Islet of Langerhans (tissue), 1 donor: ENCODE measurements around the gene LGMN.

Experiments
- FAIRE-seq: peaks from one replicate; lab custom pipeline; 2011; peaks lifted over from hg19 to GRCh38; lab: Jason Lieb, UNC

The LGMN gene

GRCh38 chr14:92675976-92676375, 72.5 kb downstream of the LGMN start:
- FAIRE-seq: no peak

DNA sequence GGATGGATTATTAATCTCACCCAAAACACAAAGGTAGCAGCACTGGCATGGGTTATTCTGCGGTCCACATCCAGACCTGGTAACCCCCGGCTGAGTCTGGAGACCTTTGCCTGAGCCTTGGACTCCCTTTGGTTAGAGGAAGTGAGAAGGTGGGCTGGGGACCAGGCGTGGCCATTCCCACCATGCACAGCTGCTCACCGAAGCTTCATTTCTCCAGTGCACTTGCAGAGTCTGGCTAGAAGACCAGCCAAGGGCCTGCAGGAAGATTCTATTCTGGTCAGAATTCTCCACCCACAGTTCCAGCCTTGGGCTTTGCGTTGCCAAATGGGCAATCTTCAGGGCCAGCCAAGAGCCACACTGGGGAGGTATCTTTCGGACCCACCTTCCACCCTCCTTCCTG, 73.0 kb downstream of the LGMN start:
- no peak for FAIRE-seq

DNA sequence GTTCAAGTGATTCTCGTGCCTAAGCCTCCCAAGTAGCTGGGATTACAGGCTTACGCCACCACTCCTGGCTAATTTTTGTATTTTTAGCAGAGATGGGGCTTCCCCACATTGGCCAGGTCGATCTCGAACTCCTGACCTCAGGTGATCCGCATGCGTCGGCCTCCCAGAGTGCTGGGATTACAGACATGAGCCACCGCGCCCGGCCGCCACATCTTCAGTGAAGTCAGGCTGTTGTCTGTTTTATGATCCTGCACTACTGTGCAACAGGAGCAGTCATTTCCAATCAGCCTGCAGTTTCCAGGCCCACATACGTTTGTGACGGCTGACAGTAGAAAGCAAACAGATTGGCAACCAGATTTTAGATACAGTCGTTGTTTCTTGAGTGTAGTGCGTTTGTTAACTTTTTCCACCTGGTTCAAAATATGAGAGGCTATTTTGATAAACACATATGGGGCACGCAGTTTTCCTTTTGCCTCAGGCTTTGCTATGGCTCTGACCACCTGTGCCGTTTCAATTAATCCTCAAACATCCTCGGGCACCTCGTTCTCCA, 74.8 kb downstream of the LGMN start:
- no peak for FAIRE-seq

DNA sequence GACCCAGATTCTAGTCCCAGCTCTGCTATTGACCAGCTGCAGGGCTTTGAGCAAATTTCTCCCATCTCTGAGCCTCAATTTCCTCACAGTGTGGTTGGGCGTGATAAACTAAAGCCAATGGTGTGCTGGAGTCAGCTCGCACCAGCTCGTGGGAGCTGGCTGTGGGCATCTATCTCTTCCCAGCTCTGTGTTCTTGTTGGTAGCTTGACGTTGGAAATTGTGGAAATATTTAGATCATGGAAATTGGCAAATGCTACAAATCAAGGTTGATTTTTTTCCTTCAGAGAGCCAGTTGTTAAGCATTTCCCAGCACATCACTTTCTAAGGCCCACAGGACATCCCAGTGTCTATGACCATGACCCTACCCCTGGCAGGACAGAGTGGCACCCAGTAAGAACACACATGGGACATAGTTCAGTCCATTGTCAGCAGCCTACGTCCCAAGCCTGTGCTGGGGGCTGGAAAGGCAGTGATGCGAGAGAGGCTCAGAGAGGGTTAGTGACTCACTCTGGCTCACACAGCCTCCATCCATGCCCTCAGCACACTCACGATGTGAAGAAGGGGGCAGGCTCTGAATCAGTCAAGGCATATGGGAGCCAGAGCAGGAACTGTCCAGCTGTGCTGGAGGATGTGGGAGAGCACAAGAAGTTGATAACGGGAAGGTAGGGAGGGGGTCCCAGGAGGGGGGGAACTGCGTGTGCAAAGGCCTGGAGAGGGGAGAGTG, 77.6 kb downstream of the LGMN start:
- no peak for FAIRE-seq

GRCh38 chr14:92670160-92670559, 78.3 kb downstream of the LGMN start:
- no peak for FAIRE-seq

DNA sequence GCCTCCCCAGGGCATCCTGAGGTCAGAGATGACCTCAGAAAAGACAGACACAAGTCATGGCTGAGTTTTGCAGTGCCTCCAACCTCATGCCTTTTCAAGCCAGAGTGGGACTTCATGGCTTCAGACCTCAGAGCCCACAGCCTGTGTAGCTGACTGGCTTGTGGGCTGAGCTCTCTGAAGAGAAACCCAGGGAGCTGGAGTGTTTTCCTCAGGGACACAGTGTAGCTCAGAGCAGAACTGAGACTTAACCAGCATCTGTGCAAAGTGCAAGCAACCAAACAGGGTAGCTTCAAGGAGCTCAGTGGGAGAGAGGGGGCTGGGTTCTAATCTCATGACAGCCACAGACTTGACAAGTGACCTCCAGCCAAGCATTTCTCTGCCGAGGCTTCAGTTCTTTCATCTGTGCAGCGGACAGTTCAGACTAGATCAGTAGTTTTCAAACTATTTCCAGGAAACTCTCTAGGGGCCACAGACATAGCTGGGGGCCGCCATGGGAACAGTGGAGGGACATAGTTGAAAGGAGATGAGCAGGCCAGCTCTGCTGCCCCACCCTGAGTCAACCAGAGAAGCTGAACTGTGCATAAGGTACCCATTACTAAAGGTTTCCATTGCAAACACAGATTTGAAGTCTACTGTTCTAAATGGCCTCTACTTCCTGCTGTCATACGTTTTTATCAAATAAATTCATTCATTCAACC, 80.0 kb downstream of the LGMN start:
- FAIRE-seq: no peak

GRCh38 chr14:92666251-92666650, 82.2 kb downstream of the LGMN start:
- FAIRE-seq: no peak

DNA sequence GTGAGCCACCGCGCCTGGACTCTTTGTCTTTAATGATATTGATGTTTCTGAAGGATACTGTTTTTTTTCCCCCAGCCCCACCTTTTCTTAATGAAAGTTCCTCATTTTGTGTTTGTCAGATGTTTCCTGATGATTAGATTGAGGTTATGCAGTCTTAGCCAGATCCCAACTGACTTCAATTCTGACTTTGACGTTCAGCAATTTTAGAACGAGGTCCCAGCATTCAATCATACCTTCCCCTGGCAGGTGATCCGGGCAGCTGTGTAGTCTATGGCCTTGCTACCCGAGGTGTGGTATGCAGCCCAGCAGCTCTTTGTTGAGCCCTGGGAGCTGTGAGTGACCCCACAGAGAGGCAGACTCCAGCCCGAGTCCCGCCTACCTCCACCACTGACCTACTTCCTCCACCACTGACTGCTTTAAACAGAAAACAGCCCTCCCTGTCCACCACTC, 82.7 kb downstream of the LGMN start:
- no peak for FAIRE-seq

GRCh38 chr14:92663049-92663448, 85.4 kb downstream of the LGMN start:
- no peak for FAIRE-seq

GRCh38 chr14:92660571-92660970, 87.9 kb downstream of the LGMN start:
- no peak for FAIRE-seq

DNA sequence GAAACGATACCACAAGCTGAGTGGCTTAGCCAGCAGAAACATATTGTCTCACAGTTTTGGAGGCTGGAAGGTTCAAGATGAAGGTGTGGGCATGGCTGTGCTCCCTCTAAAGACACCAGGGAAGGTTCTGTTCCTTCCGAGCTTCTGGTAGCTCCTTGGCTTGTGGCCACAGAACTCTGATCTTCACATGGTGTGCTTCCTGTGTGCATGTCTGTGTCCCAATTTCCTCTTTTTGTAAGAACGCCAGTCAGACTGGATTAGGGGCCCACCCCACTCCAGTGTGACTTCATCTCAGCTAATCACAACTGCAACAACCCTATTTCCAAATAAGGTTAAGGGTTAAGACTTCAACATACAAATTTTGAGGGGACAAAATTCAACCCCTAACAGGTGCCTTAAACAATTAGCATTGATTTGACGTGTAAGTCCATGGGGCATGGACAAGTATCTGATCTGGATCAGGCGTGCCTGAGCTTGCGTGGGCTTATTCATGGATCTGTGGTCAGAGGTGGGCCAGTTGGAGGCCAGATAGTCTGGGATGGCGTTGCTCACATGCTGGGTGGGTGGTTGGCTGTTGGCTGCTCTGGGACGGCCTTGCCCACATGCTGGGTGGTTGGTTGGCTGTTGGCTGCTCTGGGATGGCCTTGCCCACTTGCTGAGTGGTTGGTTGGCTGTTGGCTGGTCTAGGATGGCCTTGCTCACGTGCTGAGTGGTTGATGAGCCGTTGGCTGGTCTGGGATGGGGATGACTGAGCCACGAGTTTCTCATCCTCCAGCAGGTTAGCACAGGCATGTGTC, 88.5 kb downstream of the LGMN start:
- FAIRE-seq: no peak

- no peak for FAIRE-seq
These were observed 89.7 kb downstream of the LGMN start for GRCh38 chr14:92658684-92659083.

- no peak for FAIRE-seq
These were observed 90.3 kb downstream of the LGMN start for GRCh38 chr14:92658160-92658559.

DNA sequence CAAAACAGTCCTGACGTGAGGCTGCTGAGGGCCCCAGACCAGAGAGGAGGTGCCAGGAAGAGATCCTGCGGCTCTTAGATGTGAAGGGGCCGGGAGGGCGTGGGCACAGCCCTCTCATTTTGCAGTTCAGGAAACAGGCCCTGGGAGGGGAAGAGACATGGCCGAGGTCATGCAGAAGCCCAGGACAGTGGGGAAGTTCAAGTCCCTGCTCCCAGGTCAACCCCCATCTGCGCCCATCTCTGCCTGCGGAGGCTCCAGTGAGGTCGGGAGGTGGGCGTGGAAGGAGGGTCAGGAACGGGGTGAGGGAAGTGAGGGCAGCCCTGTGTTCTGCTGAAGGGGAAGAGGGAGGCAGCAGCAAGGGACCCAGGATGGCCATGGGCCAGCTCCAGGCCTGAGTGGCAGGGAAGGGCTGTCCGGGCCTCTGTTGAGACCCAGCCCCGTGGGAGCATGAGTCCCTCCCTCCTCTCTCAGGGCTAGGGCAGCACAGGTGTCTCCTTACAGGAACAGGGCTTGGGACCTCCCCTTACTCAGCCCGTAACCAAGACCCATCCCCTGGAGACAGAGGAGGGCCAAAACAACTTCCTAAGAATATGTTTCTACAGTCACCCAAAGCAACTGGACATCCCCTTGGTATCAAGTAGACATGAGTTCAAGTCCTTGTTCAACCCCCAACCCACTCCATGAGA, 90.8 kb downstream of the LGMN start:
- FAIRE-seq: no peak

GRCh38 chr14:92656306-92657081, 91.9 kb downstream of the LGMN start:
- FAIRE-seq: no peak

DNA sequence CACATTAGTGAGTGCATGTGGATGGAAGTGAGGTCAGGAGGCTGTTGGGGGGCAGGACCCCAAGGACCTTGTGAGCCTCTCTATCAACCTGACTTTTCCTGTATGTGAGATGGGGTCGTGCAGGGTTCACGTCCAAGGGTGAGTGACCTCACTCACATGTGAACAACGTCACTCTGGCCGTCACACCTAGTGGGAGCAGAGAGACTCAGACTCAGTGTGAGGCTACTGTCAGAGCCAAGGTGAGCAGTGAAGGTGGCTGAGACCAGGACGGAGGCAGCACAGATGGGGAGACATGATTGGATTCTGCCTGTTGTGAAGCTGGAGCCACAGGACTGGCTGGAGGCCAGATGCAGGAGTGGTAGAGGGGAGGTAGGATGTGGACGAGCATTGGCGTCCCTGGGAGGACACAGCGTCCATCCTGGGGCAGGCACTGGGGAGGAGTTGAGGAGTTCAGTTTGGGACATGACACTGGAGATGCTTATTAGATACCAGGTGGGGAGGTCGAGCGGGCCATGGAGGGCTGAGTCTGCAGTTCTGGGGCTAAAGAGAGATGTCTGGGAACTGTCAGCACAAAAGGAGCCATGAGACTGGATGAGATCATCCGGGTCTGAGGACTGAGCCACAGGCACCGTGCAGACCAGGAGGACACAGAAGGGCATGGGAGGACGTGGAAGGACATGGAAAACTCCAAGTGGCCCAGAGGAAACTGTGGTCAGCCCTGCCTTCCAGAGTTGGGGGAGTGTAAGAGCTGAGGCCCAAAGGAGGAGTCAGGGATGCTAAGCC, 92.8 kb downstream of the LGMN start:
- no peak for FAIRE-seq

- FAIRE-seq: no peak
These were observed 94.1 kb downstream of the LGMN start for GRCh38 chr14:92654239-92654901.
